ENCODE results near the gene TMIGD2. TPM values are rescaled to one million over a fixed set of nuclear protein-coding genes. Genes with fewer than 3 reads are reported as not detected.

TMIGD2 gene
- total and polyA plus RNA-seq, 2 of the 4 experiments (the other 2 are of a cell fraction): not detected

DNA sequence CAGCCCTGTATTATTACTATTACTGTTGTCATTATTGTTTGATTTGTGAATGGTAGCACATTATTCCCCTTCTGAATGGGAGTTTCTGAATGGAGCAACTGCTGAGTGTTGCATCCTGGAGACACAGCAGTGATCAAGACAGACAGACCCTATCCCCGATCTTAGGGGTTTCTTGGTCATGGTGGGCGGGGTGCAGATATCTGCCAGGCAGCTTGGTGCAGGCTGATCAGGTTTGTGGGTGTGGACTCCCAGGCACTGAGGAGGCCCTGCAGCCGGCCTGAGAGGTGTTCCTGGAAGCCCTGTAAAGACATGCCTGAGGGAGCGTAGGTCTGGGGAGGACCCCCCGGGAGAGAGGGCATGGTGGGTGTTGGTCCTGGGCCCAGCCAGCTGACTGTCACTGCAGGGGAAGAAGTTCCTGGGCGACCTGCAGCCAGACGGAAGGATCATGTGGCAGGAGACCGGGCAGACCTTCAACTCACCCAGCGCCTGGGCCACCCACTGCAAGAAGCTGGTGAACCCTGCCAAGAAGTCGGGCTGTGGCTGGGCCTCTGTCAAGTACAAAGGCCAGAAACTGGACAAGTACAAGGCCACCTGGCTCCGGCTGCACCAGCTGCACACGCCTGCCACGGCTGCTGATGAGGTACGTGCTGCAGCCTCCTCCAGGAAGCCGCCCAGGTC, 43.3 kb upstream of the TMIGD2 start:
- H2AK9ac ChIP-seq (replicated peaks; ENCODE audit: low read depth, low read length, poor library complexity): peak overlapping the region; percentile 61
- no peak overlapping the region for H4K91ac ChIP-seq (ENCODE audit: insufficient read depth, low read depth, low read length)
- H3K56ac ChIP-seq (ENCODE audit: extremely low read depth, insufficient read depth, low read length): no peak overlapping the region
- H2BK120ac ChIP-seq (ENCODE audit: low read depth, low read length): no peak overlapping the region
- no peak overlapping the region for H2AFZ ChIP-seq (replicated peaks; ENCODE audit: low read length, poor library complexity)
- BruUV-seq (replicated peaks): no TSS peak
- no peak overlapping the region for H3K4me3 ChIP-seq (ENCODE audit: insufficient read depth, low read depth, low read length)
- H2BK15ac ChIP-seq (ENCODE audit: low read depth, low read length): no peak overlapping the region
- no peaks in the 10 kb centered on the region for H3K9me3 ChIP-seq (ENCODE audit: control insufficient read depth, insufficient read depth, low read length)
- no peak overlapping the region for H2BK5ac ChIP-seq (ENCODE audit: low read depth, low read length, poor library complexity, severe bottlenecking)
- intact Hi-C loops (cut with micrococcal nuclease) (no loop called here), in situ Hi-C loops (cut with MboI; ENCODE audit: low sequenced_read_pairs) (no loop called here), dilution Hi-C loops (cut with HindIII; ENCODE audit: low sequenced_read_pairs, unreplicated experiment) (no loop called here)
- H3K36me3 ChIP-seq (ENCODE audit: control insufficient read depth, insufficient read depth, low read length): peaks cover 11% of the 10 kb centered on the region
- H3K27ac ChIP-seq (ENCODE audit: insufficient read depth, low read length): no peak overlapping the region
- no peak overlapping the region for H3K23ac ChIP-seq (ENCODE audit: low read depth, low read length)
- H4K20me1 ChIP-seq (ENCODE audit: insufficient read depth, low read length): no peaks in the 10 kb centered on the region
- no peak overlapping the region for H4K5ac ChIP-seq (ENCODE audit: low read depth, low read length)
- peaks cover 7 to 12% of the 10 kb centered on the region in 2 experiments; a peak in 2 of 4 replicates for H3K79me1 ChIP-seq (ENCODE audit: low read depth in 1 of 2, low read length in 2 of 2)
- no peak overlapping the region for H2BK20ac ChIP-seq (ENCODE audit: low read depth, low read length)
- no peaks in the 10 kb centered on the region for H3K27me3 ChIP-seq (ENCODE audit: control insufficient read depth, insufficient read depth, low read length)
- TF ChIP-seq CHD1 (IDR thresholded peaks at IDR 0.05; ENCODE audit: low read depth, low read length) (no peak), RCOR1 (IDR thresholded peaks at IDR 0.05; ENCODE audit: insufficient replicate concordance, low read length) (no peak), MXI1 (IDR thresholded peaks at IDR 0.05; ENCODE audit: borderline replicate concordance, low read depth, low read length) (no peak), RFX5 (IDR thresholded peaks at IDR 0.05; ENCODE audit: low read depth, low read length) (no peak), MAZ (IDR thresholded peaks at IDR 0.05; ENCODE audit: borderline replicate concordance, low read depth, low read length) (no peak), MAFK (IDR thresholded peaks at IDR 0.05; ENCODE audit: low read depth, low read length) (no peak), BHLHE40 (IDR thresholded peaks at IDR 0.05; ENCODE audit: low read depth, low read length) (no peak), RAD21 (IDR thresholded peaks at IDR 0.05; ENCODE audit: low read length) (no peak)
- TF ChIP-seq, protein P1, sequence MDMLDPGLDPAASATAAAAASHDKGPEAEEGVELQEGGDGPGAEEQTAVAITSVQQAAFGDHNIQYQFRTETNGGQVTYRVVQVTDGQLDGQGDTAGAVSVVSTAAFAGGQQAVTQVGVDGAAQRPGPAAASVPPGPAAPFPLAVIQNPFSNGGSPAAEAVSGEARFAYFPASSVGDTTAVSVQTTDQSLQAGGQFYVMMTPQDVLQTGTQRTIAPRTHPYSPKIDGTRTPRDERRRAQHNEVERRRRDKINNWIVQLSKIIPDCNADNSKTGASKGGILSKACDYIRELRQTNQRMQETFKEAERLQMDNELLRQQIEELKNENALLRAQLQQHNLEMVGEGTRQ (IDR thresholded peaks at IDR 0.05; ENCODE audit: low read depth, low read length): no peak
- TF ChIP-seq, protein P2, sequence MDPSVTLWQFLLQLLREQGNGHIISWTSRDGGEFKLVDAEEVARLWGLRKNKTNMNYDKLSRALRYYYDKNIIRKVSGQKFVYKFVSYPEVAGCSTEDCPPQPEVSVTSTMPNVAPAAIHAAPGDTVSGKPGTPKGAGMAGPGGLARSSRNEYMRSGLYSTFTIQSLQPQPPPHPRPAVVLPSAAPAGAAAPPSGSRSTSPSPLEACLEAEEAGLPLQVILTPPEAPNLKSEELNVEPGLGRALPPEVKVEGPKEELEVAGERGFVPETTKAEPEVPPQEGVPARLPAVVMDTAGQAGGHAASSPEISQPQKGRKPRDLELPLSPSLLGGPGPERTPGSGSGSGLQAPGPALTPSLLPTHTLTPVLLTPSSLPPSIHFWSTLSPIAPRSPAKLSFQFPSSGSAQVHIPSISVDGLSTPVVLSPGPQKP (IDR thresholded peaks at IDR 0.05; ENCODE audit: borderline replicate concordance, low read depth, low read length): no peak
- TF ChIP-seq, protein P3, sequence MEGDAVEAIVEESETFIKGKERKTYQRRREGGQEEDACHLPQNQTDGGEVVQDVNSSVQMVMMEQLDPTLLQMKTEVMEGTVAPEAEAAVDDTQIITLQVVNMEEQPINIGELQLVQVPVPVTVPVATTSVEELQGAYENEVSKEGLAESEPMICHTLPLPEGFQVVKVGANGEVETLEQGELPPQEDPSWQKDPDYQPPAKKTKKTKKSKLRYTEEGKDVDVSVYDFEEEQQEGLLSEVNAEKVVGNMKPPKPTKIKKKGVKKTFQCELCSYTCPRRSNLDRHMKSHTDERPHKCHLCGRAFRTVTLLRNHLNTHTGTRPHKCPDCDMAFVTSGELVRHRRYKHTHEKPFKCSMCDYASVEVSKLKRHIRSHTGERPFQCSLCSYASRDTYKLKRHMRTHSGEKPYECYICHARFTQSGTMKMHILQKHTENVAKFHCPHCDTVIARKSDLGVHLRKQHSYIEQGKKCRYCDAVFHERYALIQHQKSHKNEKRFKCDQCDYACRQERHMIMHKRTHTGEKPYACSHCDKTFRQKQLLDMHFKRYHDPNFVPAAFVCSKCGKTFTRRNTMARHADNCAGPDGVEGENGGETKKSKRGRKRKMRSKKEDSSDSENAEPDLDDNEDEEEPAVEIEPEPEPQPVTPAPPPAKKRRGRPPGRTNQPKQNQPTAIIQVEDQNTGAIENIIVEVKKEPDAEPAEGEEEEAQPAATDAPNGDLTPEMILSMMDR (conservative IDR thresholded peaks at IDR 0.05; ENCODE audit: low read depth, low read length): no peak
- H3K4ac ChIP-seq (ENCODE audit: low read depth, low read length): no peak overlapping the region
- peaks cover 7% of the 10 kb centered on the region for H3K4me1 ChIP-seq (ENCODE audit: control insufficient read depth, insufficient read depth, low read length)
- DNase-seq (no peak), ATAC-seq (ENCODE audit: low read depth) (no peak)
- ChIA-PET CTCF (interaction anchor here (0.7 kb wide), 1 partner anchor 73 kb away, joined by 5 read pairs; no protein-coding TSS in a partner anchor), POLR2A (ENCODE audit: unreplicated experiment) (no interaction called here)
- H3K18ac ChIP-seq (ENCODE audit: low read depth, low read length): no peak overlapping the region
- no peak overlapping the region for H3K4me2 ChIP-seq (ENCODE audit: low read depth, low read length)
- WGBS, 2 experiments (ENCODE audit: extremely low coverage in 2 of 2, insufficient read length in 1 of 2): 97% methylated on average over 6 of the region's 15 CpGs; no CpG with 5 or more reads in 1 of the 2 experiments
- no peak overlapping the region for H3K9ac ChIP-seq (ENCODE audit: low read depth, low read length)
- no peak overlapping the region for H3K14ac ChIP-seq (replicated peaks; ENCODE audit: low read depth, low read length)
- no peak overlapping the region for H2AK5ac ChIP-seq (ENCODE audit: low read depth, low read length)
- no peaks in the 10 kb centered on the region for H3K9me1 ChIP-seq (ENCODE audit: insufficient read depth, low read length)
- no peak overlapping the region for H4K8ac ChIP-seq (ENCODE audit: low read depth in 2 of 2, low read length in 2 of 2)
